GM18870 (cell line): ENCODE measurements around the gene ABCC8.

Experiments
- ATAC-seq: cut with Tn5 transposase; IDR thresholded peaks from one replicate; pipeline ENCODE4 v1.9.1; 2021; ENCODE audit warnings: moderate library complexity; ENCODE audit not compliant: unreplicated experiment

ABCC8 gene

DNA sequence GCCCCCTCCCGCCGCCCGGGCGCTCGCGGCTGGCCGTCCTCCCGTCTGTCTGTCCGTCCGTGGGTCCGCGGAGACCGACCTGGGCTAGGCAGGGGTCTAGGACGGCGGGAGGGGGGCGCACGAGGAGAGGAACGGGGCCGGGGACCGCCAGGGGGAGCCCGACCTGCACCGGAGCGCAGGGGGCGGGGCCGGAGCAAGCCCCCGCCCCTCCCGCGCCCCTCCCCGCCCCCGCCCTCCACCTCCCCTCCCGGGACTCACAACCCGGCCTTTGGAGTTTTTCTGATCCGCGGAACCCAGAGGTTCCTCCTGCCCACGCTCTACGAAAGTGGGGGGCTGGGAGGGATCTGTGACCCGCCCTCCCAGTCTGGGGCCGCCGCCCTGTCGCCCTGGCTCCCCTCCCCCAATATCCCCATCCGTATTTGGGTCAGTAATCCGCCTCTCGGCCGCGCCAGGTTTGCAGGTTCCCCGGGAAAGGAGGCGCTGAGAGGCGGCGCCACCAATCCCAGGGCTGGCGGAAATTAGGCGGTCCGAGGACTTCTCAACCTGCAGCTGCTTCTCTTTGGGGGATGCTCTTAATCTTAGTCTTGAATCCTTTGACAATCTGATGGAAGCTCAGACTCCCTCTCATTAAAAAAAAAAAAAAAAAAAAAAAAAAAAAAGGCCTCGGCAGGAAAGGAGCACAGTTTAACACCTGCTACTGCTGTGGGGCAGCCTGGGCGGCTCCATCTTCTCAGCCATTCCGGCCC, 87.3 kb downstream of the ABCC8 start:
- no peak for ATAC-seq

DNA sequence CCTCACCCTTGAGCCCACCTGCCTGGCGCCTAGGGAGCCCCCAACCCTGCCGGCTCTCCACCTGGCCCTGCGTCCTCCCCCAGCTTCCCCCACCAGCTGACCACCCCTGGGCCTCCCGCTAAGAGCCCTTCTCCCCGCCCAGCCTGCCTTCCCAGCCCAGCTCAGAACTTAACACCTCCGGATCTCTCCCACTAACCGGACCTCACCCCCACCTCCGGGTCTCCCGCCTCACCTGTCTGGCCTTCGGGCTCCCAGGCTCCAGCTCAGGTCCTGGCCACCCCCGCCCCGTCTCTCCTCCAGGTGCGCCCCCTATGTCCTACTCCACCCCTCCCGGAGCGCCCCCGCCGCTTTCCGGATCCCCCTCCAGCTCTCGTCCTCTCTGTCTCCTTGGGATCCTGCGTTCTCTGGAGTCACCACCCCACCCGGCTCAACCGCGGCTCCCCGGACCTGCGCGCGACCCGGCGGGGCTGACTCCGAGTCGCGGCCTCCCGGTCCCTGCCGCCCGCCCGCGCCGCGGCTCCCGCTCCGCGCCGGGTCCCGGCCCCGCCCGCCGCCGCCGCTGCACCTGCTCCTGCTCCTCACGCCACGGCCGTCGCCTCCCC, 87.9 kb downstream of the ABCC8 start, which contains the start of gene KCNJ11:
KCNJ11 (minus strand) TSS at position 51 of the 602 bp plus-strand sequence. CDS start 568 bp downstream, outside the sequence.
- ATAC-seq: no peak

DNA sequence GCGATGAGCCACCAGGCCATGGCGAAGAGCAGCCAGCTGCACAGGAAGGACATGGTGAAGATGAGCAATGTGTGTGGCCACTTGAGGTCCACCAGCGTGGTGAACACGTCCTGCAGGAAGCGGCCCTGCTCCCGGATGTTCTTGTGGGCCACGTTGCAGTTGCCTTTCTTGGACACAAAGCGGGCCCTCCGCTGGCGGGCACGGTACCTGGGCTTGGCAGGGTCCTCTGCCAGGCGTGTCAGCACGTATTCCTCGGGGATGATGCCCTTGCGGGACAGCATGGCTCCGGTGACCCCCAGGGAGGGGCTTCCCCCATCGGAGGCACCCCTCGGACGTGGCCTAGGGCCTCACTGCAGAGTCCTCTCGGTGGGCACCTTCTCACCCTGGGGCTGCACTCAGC, 88.8 kb downstream of the ABCC8 start:
- ATAC-seq: no peak

DNA sequence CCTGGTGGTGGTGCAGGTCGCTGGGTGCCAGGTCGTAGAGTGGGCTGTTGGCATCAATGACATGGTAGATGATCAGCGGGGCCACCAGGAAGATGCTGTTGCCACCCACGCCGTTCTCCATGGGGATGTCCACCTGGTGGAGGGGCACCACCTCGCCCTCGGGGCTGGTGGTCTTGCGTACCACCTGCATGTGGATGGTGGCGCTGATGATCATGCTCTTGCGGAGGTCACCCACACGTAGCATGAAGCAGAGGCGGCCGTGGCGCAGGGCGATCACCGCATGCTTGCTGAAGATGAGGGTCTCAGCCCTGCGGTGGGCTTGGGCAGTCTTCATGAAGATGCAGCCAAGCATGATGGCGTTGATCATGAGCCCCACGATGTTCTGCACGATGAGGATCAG, 89.4 kb downstream of the ABCC8 start:
- no peak for ATAC-seq

DNA sequence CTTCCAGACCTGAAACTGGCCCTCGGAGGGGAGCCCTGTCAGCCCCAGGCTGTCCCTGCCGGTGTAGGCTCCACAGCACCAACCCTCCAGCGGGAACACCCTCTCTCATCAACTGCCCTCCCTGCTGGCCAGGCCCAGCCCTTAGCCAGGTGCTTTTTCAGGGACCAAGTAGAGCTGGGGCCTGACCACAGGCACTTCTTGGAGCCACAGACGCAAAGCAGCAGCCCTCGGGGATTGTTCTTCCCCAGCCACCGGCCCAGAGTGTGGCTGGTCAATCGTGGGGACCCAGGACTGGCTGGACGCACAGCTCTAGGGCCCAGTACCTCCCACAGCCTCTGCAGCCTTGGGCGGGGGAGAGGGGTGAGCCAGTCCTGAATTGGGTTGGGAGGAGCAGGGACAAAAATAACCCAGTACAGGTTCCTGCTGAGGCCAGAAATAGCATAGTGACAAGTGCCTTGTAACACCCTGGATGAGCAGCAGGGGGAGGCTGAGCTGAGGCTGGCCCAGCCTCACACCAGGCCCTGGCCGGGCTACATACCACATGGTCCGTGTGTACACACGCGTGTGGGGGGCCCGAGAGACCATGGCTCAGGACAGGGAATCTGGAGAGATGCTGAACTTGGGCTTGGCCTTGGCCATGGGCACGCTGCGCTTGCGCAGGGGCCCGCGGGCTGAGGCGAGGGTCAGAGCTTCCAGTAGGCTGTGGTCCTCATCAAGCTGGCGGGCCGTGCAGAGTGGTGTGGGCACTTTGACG, 90.1 kb downstream of the ABCC8 start:
- peak; percentile 51 for ATAC-seq

DNA sequence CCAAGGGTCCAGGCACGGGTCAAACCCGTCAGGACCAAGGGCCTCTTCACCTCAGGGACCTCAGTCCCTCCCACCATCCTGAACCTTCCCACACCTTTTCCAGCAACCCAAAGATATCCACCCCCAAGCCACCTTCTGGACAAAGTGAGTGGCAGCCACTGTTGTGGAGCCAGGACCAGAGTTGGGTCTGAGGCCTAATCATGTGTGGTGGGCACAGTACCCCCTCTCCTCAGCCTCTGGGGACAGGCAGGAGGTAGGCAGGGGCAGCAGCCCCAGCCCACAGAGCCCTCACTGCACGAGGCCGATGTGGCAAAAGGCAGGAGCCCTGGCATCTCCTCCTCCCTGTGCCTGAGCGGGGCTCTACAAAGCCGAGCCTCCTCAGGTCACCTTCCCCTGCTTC, 90.7 kb downstream of the ABCC8 start:
- ATAC-seq: no peak

DNA sequence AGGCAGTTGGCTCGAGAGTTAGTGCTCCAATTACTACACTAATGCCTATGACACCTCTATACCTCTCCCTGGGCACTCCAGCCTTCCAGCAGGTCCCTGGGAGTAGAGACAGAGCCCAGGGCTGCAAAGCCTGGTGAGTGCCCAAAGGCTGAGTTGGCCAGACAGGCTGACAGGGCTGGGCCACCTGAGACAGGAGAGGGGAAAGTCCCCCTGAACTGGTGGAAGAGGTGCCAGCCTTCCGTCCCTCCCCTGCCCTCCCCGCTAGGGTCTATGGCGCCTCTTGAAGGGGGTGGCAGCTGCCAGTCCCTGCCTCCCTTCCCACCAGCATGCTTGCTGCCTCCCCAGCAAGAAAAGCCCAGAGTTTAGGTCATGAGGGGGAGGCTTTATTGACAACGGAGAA, 91.2 kb downstream of the ABCC8 start:
- no peak for ATAC-seq

DNA sequence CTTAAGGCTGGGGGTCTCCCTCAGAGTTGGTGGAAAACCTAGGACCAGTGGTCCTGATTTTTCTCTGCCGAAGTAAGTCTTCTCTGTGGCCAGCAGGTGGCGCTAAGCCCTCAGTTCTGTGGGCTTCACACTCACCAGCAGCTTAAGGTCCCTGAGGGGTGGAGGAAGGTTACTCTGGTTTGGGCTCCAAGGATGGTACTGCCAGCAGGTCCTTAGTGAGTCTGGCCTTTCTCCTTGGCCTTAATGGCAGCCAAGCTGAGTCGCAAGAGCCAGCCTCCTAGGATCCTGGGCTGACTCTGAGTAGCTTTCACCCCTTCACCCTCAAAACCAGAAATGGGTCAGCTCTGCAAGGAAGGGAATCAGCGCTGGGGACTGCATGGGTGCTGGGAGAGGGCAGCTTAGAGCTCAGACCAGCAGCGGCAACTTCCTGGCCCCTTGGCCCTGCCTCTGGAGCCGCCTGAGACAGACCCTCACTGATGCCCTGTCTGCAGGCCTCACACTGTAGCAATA, 92.6 kb downstream of the ABCC8 start:
- ATAC-seq: no peak

DNA sequence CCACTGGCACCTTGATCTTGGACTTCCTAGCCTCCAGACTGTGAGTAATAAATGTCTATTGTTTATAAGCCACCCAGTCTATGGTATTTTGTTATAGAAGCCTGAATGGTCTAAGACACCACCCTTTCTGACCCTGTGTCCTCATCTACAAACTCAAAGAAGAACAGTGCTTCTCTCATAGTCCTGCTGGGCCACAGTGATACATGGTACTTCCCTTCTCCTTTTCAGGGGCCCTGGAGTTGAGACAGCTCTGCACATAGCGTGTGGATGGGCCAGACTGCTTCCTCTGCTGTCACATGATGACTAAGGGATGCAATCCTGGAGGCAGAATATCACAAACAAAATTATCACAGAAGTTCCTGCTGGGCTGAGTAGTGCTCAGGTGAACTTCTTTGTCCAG, 93.2 kb downstream of the ABCC8 start:
- ATAC-seq: no peak

DNA sequence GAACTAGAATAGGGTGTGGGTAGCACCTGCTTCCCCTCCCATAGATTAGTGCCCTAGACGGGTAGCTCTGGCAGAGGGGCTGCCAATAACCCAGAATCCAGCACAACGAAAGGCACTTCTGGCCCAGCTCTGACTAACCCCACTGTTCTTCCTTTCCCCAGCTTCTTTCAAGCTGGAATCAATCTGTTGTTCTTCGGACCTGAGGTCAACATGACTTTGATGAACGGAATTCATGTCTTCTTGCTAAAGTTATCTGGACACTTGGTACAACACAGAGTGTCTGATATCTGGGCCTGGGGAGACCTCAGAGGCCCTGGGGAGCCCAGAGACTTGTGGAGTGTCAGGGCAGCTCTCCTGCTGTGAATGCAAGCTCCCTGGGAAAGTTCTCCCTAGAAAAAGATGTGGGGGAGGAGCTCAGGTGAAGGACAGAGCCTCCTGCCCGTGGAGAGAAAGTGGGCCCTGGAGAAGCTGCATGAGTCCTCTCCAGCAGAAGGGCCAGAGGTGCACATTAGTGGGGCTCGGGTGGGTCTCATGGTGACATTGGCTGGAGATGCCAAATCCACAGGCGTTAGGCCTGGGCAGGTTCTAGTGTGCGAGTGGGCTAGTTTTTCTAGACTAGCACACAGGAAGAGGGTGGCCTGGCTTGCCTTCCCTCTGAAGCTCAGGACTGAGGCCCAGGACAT, 94.5 kb downstream of the ABCC8 start:
- ATAC-seq: no peak

DNA sequence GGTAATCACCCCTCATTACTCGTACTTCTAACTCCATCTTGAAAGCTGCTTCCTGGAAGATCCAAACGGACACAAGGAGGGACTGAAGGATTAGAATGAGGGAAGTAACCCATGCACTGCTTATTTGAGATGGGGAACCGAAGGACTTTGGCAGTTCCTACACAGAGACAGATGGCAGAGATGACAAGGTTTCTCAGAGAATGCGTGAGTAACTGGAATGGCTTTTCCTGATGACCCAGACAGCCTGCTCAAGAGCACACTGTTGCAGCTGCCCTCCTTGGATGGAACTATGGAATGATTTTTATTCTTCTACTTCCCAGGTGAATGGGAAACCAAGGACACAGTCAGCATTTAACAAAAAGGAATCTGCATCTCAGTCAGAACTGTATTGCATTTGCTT, 95.5 kb downstream of the ABCC8 start:
- ATAC-seq: no peak

DNA sequence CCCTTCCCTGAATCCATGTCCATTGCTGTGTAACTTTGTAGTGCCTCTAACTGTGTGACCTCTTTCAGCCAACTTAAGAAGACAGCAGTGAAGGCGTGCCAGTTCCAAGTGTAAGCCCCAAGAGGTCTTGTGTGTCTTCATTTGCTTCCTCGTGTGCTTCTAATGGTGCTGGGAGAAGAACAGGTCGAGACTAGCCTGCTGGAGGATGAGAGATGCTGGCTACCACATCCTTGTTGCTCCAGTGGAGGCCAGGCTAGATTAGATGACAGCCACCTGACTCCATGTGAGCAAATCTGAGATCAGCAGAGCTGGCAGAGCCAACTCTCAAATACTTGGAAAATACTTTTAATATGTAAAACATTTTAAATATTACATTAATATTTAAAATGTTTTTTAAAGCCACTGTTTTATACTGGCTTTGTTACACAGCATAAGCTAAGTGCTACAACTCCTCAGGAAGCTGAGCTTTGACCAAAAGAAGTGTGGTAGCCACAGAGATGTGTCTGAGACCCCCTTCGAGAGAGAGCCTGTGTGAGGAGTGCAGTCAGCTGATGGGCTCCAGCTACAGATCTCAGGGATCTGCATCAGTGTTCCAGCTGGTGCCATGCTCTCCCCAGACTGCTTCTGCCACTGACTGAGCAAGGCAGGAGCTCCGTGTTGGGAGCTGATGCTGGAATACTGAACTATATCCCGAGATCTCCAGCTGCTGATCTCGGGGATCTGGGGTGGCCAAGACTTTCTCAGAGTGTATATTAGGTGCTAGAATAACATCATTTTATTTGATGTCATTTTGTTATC, 97.1 kb downstream of the ABCC8 start:
- ATAC-seq: no peak

DNA sequence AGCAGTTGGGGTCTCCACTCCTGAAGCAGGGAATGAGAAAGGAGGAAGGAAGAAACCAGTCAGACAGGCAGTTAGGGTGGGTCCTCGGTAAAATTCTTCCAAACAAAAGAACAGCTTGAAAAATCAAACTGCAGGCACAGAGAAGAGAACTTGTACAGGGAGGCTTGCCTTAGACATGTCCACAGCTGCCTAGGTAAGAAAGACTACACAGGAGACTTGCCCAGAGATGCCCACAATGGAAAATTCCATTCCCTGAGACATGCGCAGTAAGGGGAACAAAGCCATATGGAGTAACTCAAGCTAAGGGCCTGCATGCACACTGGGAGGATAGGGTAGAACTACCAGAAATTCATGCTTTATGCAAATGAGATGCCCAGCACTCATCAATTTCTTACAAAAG, 98.0 kb downstream of the ABCC8 start:
- no peak for ATAC-seq

DNA sequence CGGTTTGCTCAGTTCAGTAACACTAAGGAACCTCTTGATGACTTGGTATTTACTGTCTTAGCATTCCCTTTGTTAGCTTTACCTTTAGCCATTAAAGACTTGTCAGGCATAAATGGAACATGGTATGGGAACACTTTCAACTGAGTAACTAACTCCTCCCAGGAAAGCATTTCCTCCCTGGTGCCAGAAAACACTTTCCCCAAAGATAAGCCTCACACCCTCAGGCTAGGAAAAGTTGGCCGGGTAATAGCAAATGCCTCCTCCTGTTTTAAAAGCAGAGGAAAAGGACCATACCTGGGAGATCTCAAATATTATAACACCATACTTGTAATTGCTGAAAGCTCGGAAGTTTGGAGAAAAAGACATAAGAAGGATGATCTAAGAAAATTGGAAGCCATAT, 100.2 kb downstream of the ABCC8 start:
- ATAC-seq: no peak

DNA sequence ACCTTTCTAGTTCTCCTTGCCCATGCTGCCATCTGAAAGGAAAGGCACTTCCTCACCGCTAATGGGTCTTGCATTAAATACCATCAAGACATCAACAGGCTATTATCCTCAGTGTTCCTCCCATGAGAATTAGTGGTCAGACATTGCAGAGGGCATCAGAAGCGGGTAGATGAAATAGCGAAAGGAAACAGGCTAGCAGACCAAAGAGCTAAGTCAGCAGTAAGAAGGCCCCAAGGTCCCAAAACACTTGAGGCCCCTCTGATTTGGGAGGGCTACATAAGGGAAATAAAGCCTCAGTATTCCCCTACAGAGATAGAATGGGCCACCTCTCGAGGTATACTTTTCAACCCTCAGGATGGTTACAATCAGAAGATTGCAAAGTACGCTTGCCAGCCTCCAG, 101.1 kb downstream of the ABCC8 start:
- ATAC-seq: no peak

DNA sequence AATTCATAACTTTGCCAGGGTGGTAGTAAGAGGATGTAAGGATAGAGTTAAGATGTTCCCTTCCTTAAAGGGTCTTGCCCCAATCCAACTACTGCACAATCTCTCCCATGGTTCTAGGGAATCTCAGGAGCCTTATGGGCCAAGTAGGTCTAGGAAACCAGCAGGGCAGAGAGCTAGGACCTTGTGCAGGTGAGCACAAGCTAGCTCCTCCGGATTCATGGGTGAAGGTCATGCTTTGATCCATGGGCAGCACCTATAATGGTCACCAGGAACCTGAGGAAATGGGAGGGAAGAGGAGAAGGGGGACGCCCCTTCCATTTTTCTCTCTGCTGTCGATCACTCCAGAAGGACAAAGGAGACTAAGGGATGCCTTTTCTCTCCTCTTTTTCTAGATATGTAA, 105.0 kb downstream of the ABCC8 start:
- ATAC-seq: no peak

DNA sequence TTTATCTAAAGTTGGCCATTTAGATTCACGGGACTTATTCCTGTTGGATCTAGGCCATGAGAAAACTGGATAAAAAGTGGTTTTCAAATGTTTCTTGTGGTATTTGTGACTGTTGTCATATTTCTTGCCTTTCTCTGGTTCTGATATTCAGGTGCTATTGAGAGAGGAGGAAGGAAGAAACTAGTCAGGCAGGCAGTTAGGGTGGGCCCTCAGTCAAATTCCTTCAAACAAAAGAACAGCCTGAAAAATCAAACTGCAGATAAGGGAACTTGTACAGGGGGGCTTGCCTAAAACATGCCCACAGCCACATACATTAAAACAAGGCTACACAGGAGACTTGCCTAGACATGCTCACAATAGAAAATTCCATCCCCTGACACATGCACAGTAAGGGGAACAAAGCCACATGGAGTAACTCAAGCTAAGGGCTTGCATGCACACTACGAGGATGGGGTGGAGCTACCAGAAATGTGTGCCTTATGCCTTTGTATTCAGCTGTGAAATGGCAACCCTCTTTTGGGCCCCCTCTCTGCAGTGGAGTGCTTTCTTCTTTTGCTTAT, 106.9 kb downstream of the ABCC8 start:
- ATAC-seq: no peak

DNA sequence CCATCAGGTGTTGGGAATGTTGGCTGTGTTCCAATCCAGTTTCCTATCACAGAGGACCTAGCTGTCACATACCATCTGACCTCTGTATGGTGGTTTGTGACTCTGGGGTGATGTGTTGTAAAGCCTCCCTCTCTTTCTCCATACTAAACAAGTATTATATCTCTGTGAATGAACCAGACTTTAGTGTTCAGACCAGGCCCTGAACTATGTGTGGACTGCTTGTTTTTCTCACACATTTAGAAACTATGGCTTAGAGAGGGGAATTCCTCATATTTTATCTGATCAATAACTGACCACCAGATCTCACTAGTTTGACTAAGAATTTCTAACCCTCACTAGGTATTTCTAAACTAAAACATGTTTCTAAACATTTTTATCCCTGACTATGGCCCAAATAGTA, 107.6 kb downstream of the ABCC8 start:
- no peak for ATAC-seq

DNA sequence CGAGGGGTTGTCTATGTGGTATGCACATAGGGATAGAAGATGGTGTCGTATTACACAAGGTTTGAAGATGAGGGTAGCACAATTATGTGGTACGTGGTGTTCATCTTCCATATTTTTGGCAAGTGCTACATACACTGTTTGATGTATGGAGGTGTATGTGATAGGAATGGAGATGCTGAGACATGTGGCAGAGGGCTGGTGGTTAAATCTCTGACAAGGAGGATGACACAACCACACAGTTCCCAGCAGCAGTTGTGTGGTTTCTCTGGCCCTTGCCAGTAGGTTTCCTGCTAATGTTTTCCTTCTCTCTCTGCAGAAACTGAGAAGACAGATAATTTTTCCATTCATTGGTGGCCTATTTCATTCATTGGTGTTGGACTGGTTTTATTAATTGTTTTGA, 108.1 kb downstream of the ABCC8 start:
- ATAC-seq: no peak

DNA sequence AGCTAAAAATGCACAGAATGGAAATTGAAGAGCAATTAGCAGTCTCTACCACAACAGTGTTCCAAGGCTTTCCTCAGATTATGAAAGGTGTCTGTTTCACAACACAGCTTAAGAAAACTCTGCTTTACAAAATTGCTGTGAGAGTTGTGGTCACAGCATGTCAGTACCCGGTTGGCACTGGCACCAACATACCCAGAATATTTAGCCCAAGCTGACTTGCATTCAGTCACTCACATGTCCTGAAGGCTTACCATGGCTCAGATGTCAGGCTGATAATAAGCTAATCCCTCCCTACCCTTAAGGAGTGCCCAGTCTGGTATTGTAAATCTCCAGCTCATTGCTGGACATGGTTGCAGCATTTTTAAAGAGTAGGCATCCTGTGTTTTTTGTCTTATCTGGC, 110.2 kb downstream of the ABCC8 start:
- no peak for ATAC-seq
